KMS-11 (cell line): ENCODE data around the gene STAC.

Experiments used
- H2AFZ ChIP-seq: fragments of 200-600 bp; sonication (generic); 2 replicates; pipeline ENCODE4 v1.6.1; 2016; ENCODE audit warnings: antibody characterized with exemption, mixed run types, low read depth
- H3K27ac ChIP-seq: fragments of 200-600 bp; sonication (generic); 2 replicates; pipeline ENCODE4 v1.6.1; 2016; ENCODE audit warnings: mild to moderate bottlenecking, mixed run types
- H3K27me3 ChIP-seq: fragments of 200-600 bp; sonication (generic); 2 replicates; pipeline ENCODE4 v1.6.1; 2017; ENCODE audit warnings: mild to moderate bottlenecking, low read depth, mixed run types, moderate library complexity; ENCODE audit not compliant: insufficient read depth
- H3K36me3 ChIP-seq: fragments of 200-600 bp; sonication (generic); 2 replicates; pipeline ENCODE4 v1.6.1; 2017; ENCODE audit warnings: mild to moderate bottlenecking, mixed run types; ENCODE audit not compliant: insufficient read depth
- H3K4me1 ChIP-seq: fragments of 200-600 bp; sonication (generic); 2 replicates; pipeline ENCODE4 v1.6.1; 2016; ENCODE audit warnings: mild to moderate bottlenecking, low read depth, mixed run types; ENCODE audit not compliant: poor library complexity, severe bottlenecking
- H3K4me2 ChIP-seq: fragments of 200-600 bp; sonication (generic); 2 replicates; pipeline ENCODE4 v1.7.0; 2016; ENCODE audit warnings: mild to moderate bottlenecking, mixed run types
- H3K4me3 ChIP-seq: fragments of 200-600 bp; sonication (generic); IDR thresholded peaks from 2 replicates; pipeline ENCODE4 v1.6.1; 2017; ENCODE audit warnings: low read depth, low read length, mixed read lengths; ENCODE audit not compliant: insufficient read depth
- H3K79me2 ChIP-seq: fragments of 200-600 bp; sonication (generic); 2 replicates; pipeline ENCODE4 v1.6.1; 2016; ENCODE audit warnings: low read depth, mixed run types; ENCODE audit not compliant: insufficient read depth
- H3K9ac ChIP-seq: fragments of 200-600 bp; sonication (generic); 2 replicates; pipeline ENCODE4 v1.6.1; 2016; ENCODE audit warnings: mild to moderate bottlenecking, mixed run types
- H4K20me1 ChIP-seq: fragments of 200-600 bp; sonication (generic); 2 replicates; pipeline ENCODE4 v1.6.1; 2016; ENCODE audit warnings: mild to moderate bottlenecking, mixed run types; ENCODE audit not compliant: insufficient read depth
- TF ChIP-seq, protein P1 (sequence below): fragments of 200-600 bp; sonication (generic); conservative IDR thresholded peaks from 2 replicates; pipeline ENCODE4 v1.6.1; 2017; ENCODE audit warnings: low read depth, mild to moderate bottlenecking, antibody characterized with exemption, low read length, moderate library complexity, mixed read lengths

STAC gene

DNA sequence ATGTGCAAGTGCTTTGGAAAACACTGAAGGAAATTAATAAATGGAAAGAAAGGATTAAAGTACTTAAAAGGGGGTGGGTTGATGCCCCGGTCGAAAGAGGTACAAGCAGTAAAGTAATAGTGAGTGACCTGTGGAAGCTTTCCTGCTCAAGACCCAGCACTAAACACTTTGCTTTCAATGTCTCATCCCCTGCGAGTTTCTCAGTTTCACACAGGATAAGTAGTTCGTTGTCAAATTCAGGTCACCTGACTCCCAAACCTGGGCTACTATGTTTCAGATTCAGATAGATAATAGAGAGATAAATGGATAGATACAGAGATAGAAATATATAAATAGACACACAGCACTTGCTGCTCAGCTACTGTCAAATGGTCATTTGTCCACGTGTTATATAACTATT lies 19.6 kb downstream of the STAC start:
- Histone ChIP-seq H3K4me3 (no peak overlapping the region), H4K20me1 (no peaks in the 10 kb centered on the region), H3K9ac (no peak overlapping the region), H3K27me3 (no peaks in the 10 kb centered on the region), H2AFZ (no peak overlapping the region), H3K27ac (no peak overlapping the region), H3K36me3 (no peaks in the 10 kb centered on the region), H3K79me2 (no peaks in the 10 kb centered on the region), H3K4me2 (no peak overlapping the region), H3K4me1 (no peaks in the 10 kb centered on the region)
- TF ChIP-seq, protein P1, sequence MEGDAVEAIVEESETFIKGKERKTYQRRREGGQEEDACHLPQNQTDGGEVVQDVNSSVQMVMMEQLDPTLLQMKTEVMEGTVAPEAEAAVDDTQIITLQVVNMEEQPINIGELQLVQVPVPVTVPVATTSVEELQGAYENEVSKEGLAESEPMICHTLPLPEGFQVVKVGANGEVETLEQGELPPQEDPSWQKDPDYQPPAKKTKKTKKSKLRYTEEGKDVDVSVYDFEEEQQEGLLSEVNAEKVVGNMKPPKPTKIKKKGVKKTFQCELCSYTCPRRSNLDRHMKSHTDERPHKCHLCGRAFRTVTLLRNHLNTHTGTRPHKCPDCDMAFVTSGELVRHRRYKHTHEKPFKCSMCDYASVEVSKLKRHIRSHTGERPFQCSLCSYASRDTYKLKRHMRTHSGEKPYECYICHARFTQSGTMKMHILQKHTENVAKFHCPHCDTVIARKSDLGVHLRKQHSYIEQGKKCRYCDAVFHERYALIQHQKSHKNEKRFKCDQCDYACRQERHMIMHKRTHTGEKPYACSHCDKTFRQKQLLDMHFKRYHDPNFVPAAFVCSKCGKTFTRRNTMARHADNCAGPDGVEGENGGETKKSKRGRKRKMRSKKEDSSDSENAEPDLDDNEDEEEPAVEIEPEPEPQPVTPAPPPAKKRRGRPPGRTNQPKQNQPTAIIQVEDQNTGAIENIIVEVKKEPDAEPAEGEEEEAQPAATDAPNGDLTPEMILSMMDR = no peak

DNA sequence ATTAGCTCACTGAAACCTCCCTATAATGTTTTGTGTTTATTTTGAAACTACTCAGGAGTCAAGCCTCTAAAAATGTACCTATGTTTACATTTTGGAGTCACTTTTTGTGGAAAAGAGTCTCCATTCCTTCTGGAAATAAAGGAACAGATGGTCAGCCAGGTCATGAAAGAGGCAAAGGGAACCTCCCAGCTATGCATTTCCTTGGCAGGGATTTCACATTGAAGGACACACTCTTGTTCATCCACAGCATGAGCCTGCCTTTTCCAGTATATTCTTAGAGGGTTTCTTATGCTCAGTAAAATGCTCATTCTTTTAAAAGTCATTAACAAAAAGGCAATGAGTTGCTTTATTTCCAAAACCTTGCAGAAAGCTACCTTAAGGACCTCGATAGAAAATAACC lies 20.8 kb downstream of the STAC start:
- no peaks in the 10 kb centered on the region for H3K36me3 ChIP-seq
- no peaks in the 10 kb centered on the region for H4K20me1 ChIP-seq
- H3K4me2 ChIP-seq = no peak overlapping the region
- TF ChIP-seq, protein P1 = no peak
- no peak overlapping the region for H3K27ac ChIP-seq
- H3K79me2 ChIP-seq = no peaks in the 10 kb centered on the region
- no peak overlapping the region for H3K9ac ChIP-seq
- no peak overlapping the region for H3K4me3 ChIP-seq
- no peak overlapping the region for H2AFZ ChIP-seq
- H3K27me3 ChIP-seq = no peaks in the 10 kb centered on the region
- no peaks in the 10 kb centered on the region for H3K4me1 ChIP-seq

DNA sequence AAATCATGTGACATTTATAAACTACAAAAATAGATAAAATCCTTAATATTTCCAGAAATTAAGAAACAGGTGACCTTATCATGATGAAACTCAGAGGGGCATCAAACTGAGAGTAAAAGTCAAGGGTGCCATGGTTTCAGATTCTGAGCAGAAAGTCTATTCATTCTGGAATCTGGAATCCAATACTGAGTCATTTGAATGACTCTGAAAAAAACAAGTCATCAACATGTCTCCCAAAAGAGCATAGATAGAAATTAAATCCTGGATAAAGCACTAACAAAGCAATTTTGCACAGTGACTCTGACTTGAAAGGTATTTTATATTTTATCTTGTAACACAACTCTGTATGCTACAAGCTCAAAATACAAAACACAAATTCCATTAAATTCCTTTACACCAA lies 23.4 kb downstream of the STAC start:
- Histone ChIP-seq H3K9ac (no peak overlapping the region), H4K20me1 (no peaks in the 10 kb centered on the region), H3K4me1 (no peaks in the 10 kb centered on the region), H3K27me3 (no peaks in the 10 kb centered on the region), H3K27ac (no peak overlapping the region), H3K4me2 (no peak overlapping the region), H3K36me3 (no peaks in the 10 kb centered on the region), H2AFZ (no peak overlapping the region), H3K79me2 (no peaks in the 10 kb centered on the region), H3K4me3 (no peak overlapping the region)
- TF ChIP-seq, protein P1 = no peak

DNA sequence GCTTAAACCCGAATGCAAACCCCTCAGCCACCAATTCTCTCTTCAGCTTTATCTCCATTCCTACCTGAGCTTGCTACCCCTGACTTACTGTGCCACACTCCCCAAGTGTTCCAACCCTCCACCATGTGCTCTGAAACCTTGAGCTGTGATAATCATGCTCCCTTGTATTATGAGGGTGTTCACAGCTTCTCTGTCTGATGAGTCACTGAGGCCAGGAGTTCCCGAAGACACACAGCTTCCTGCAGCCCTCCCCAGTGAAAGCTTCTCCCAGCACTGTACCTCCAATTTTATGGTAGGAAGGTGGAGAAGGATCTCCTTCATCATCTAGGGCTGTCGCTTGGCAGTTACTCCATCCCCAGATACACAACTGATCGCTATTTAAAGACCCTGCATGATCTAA lies 24.9 kb downstream of the STAC start:
- Histone ChIP-seq H3K4me2 (no peak overlapping the region), H3K36me3 (no peaks in the 10 kb centered on the region), H3K4me1 (no peaks in the 10 kb centered on the region), H2AFZ (no peak overlapping the region), H3K27ac (no peak overlapping the region), H3K4me3 (no peak overlapping the region), H4K20me1 (no peaks in the 10 kb centered on the region), H3K27me3 (no peaks in the 10 kb centered on the region), H3K79me2 (no peaks in the 10 kb centered on the region), H3K9ac (no peak overlapping the region)
- TF ChIP-seq, protein P1 = no peak

DNA sequence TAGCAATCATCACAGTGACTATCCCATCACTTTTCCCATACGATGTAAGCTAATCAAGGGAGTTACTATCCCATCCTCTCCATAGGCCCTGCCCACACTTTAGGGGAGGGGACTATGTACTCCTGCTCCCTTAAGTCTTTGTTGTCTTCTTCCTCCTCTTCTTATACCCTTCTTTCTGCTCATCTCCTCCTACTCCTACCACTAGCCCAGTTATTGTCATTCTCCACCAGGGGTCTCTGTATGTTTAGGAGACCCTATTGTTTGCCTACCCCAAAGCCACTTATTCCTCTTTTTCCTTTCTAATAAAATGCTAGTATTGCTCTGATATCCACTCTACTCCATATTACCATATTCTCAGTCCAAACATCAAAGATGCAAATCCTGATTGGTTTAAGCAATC lies 27.8 kb downstream of the STAC start:
- H3K36me3 ChIP-seq = no peaks in the 10 kb centered on the region
- H3K4me2 ChIP-seq = no peak overlapping the region
- no peak overlapping the region for H3K9ac ChIP-seq
- H3K4me3 ChIP-seq = no peak overlapping the region
- TF ChIP-seq, protein P1 = no peak
- no peaks in the 10 kb centered on the region for H4K20me1 ChIP-seq
- H3K79me2 ChIP-seq = no peaks in the 10 kb centered on the region
- no peaks in the 10 kb centered on the region for H3K4me1 ChIP-seq
- no peak overlapping the region for H2AFZ ChIP-seq
- H3K27ac ChIP-seq = no peak overlapping the region
- H3K27me3 ChIP-seq = no peaks in the 10 kb centered on the region
